HFF-Myc (cell line): ENCODE measurements around the gene HOXD11.
A peak's percentile ranks its signal among the peaks of the same experiment; 100 is the strongest.

Source experiments
- DNase-seq: peaks from one replicate; pipeline ENCODE4 v3.0.0-alpha.2; 2011; ENCODE audit warnings: low read depth; ENCODE audit errors: extremely low read depth
- H3K4me3 ChIP-seq: replicated peaks from 2 replicates; pipeline ENCODE4 v1.5.1; 2011; ENCODE audit warnings: low read depth, mild to moderate bottlenecking, control low read depth, low read length
- TF ChIP-seq, protein P1 (sequence below): IDR thresholded peaks from 2 replicates; pipeline ENCODE4 v1.5.1; 2012; ENCODE audit warnings: mild to moderate bottlenecking, low read depth, low read length, control low read depth; ENCODE audit errors: missing control alignments

Gene HOXD11

DNA sequence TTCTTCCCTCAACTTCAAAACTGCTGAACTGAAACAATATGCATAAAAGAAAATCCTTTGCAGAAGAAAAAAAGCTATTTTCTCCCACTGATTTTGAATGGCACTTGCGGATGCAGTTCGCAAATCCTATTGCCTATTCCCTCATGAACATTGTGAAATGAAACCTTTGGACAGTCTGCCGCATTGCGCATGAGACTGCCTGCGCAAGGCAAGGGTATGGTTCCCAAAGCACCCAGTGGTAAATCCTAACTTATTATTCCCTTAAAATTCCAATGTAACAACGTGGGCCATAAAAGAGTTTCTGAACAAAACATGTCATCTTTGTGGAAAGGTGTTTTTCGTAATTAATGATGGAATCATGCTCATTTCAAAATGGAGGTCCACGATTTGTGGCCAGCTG is 30.8 kb downstream of the HOXD11 start:
- no peak overlapping the region for H3K4me3 ChIP-seq
- DNase-seq, result no peak
- TF ChIP-seq, protein P1, sequence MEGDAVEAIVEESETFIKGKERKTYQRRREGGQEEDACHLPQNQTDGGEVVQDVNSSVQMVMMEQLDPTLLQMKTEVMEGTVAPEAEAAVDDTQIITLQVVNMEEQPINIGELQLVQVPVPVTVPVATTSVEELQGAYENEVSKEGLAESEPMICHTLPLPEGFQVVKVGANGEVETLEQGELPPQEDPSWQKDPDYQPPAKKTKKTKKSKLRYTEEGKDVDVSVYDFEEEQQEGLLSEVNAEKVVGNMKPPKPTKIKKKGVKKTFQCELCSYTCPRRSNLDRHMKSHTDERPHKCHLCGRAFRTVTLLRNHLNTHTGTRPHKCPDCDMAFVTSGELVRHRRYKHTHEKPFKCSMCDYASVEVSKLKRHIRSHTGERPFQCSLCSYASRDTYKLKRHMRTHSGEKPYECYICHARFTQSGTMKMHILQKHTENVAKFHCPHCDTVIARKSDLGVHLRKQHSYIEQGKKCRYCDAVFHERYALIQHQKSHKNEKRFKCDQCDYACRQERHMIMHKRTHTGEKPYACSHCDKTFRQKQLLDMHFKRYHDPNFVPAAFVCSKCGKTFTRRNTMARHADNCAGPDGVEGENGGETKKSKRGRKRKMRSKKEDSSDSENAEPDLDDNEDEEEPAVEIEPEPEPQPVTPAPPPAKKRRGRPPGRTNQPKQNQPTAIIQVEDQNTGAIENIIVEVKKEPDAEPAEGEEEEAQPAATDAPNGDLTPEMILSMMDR, result no peak

DNA sequence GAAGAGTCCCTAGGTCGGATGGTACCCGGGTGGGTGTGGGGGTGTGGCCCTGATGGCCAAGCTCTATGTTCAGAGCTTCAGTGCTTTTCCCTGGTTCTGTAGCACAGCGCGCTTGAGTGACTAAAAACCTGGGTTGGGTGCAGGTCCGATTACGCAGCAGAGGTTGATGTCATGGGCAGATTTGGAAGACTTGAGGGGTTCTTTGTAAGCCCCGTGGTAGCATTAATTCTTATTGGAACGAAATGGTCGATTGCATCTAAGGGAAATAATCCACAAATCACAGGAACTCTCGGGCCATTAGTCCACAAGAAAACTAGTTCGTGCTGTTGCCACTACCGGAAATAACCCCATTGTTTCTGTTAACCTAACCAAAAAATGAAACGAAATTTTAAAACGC is 31.4 kb downstream of the HOXD11 start:
- TF ChIP-seq, protein P1, result no peak
- no peak for DNase-seq

DNA sequence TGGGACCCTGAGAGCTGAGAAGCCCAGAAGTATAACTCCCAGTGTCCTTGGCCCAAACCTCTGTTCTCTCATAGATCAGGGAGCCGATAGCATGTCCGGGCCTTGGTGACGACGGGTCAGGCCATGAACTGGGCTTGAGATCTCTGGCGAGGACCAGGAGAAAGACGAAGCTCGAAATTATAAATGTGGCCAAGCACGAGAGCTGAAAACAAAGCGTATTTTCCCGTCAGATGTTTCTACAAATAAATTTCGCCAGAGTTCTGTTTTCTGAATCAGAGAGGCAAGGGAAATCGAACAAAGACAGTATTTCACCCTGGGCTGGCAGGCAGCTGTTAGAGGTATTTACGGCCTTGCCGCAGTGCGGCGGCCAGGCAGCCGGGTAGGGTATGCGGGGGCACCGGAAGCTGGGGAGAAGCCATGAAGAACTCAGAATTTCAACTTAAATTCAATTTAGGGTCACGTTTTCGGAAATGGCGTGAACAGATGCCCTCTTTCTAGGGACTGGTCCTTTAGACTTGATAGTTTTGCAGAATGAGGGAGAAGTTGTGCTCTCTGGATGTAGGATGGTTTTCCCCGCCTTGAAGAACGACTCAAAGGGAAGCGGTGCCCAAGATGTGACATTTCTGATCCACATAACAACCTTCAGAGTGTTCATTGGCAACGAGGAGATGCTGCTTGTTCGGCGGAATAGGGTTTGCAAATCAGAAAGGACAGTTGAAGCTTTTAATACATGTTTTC is 32.0 kb downstream of the HOXD11 start:
- DNase-seq, result no peak
- TF ChIP-seq, protein P1, result no peak
- H3K4me3 ChIP-seq, result no peak overlapping the region

More for the DNA sequence above, 31.4 kb downstream of the HOXD11 start:
- H3K4me3 ChIP-seq, result no peak overlapping the region

DNA sequence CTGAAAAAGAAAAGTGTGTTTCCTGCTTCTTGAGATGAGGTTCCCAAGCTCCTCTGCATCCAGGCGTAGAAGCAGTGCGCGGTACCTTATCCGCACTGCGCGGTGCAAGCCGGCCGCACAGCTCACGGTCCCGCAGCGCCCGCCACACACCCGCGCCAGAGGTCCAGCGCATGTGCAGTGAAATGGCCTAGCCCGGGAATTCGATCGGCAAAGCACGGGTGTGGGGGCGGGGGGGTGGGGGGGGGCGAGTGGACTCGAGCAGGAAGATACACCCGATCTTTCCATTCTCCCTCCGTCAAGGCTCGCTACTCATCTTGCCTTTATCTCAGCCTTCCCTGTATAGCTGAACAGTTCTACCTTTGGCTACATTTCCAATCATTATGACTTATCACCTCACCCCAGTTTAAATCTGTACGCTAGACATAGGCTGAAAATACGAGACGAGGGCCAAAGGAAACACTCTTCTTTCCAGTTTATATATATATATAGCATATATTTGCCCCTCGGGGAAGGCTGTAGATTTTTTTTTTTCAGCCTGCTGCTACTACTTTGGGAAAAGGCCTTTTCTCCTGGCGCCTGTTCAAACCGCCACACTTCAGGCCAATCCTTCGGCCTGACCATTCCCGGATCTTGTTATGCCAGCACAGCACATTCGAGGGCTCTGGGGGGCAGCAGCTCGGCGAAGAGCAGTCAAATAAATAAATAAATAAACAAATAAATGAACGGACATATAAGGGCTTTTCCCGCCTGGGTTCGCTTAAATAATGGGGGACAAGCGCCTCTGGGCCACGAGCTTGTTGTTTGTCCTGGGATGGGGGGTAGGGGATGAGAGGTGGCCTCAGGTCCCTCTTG is 32.8 kb downstream of the HOXD11 start:
- no peak for DNase-seq
- TF ChIP-seq, protein P1, result no peak
- H3K4me3 ChIP-seq, result peak overlapping the region; percentile 30

DNA sequence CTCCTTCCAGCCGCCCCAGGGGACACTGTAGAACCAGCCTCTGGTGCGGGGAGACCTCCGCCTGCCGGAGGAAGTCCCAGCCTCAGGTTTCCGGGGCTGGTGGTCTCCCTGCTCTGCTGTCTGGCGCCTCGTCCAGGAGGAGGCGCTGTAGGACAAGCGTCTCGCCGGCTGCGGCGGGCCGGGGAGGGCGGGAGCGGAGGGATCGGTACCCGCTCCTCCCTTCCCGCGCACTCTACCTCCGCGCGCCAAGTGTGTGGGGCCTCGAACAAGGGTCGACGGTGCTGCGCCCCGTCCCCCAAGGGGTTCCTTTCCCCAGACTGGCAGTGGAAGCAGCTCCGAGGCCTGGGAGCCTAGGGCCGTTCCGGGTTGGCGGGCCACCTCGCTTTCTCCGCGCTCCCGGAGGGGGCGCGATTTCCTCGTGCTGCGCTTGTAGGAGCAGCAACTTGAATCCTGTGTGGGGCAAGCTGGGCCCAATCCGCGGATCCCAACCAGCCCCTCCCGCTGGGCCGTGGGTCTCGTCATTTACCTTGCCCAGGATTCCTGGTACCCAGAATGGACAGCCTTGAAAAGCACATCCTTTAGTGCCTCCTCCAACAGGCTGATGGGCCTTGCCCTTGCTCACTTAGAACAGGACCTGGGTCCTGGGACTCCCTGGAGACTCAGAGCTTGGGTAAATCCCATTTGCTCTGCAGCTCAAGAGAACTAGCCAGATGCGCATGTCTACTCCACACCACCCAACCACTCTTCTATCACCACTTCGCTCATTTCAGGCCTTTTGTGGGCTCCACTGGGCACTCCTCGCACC is 33.6 kb downstream of the HOXD11 start:
- peak overlapping the region; percentile 30 for H3K4me3 ChIP-seq
- TF ChIP-seq, protein P1, result peak; percentile 89

DNA sequence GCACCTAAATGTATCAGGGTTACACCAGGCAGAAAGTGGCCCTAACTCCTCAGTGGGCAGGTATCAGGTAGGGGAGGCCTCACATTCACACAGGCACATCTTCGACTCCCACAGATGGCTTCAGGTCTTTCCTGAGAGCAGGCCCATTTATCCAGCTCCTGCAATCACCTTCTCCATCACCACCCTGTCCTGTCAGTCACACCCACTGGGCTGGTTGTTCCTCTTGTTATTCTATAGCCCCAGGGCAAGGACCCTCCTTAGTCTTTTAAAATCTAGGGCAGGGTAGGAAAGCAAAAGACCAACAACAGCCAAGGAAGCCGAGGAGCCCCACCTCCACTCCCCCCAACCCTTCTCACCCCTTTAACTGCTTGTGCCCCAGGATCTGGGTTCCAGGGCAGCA is 35.2 kb downstream of the HOXD11 start:
- DNase-seq, result no peak
- H3K4me3 ChIP-seq, result no peak overlapping the region
- TF ChIP-seq, protein P1, result no peak

More for the DNA sequence above, 33.6 kb downstream of the HOXD11 start:
- DNase-seq, result no peak
